H1 (cell line): ENCODE results near the gene LRRC25. TPM values are rescaled to one million over a fixed set of nuclear protein-coding genes. Genes with fewer than 3 reads are reported as not detected.

ENCODE experiments used
- SIX5 ChIP-seq: IDR thresholded peaks from 2 replicates; pipeline ENCODE4 v1.6.1; 2011; ENCODE audit warnings: mild to moderate bottlenecking, low read depth, low read length
- polyA plus RNA-seq, 7 experiments: library from polyadenylated mRNA; depleted of rRNA in 3 of 7; stranded (reverse) in 5 of 7; unstranded in 2 of 7; fragments of >200 nt in 5 of 7; fragments of 200-250 nt in 2 of 7; gene quantifications; 1 replicate in 5 of 7; 2 replicates in 1 of 7; 4 replicates in 1 of 7; pipeline versions ENCODE4 v1.2.1 to v1.2.3, GENCODE V29; 2011 to 2013; ENCODE audit warnings: missing spikeins in 2 of 7, mixed read lengths in 2 of 7
- total RNA-seq: library from RNA; stranded (reverse); fragmentation: NEBNext Ultra II Directional; extraction: Animal tissue kit (Norgen Biotek cat#: 25700); gene quantifications from 2 replicates; pipeline ENCODE4 v1.2.1, GENCODE V29; 2021

The LRRC25 gene
- total and polyA plus RNA-seq, 2 of the 8 experiments (the other 6 are each of a cell fraction or from before 2014, with no cell fraction given) = 0.20 to 0.41 TPM

GRCh38 chr19:18436671-18437490 is 39.5 kb upstream of the LRRC25 start (continued):
- TF ChIP-seq SIX5 = no peak
